Caco-2 (cell line): ENCODE results near the gene THEM5. TPM values are rescaled to one million over a fixed set of nuclear protein-coding genes. Genes with fewer than 3 reads are reported as not detected.

Experiments
- BruUV-seq: library from RNA; stranded (reverse); fragments of 400-500 nt; replicated peaks from 2 replicates; lab custom pipeline; 2021; lab: Mats Ljungman, UMichigan
- CTCF ChIA-PET: fragments of 300-600 bp; sonication (Branson Sonifier 250); formaldehyde crosslinking; loops from one replicate; lab custom pipeline; 2022; ENCODE audit warnings: antibody characterized with exemption; lab: Charles Lee
- POLR2A ChIA-PET: fragments of 300-600 bp; sonication (Branson Sonifier 250); formaldehyde crosslinking; loops from one replicate; lab custom pipeline; 2022; ENCODE audit warnings: antibody characterized with exemption; lab: Charles Lee
- DNase-seq, 2 experiments: peaks; one replicate each; pipeline versions ENCODE4 v3.0.0 to v3.0.0-alpha.2; 2020 to 2022
- H3K27me3 ChIP-seq: replicated peaks from 2 replicates; pipeline ENCODE4 v1.6.0; 2011; ENCODE audit warnings: low read length; ENCODE audit not compliant: control insufficient read depth, insufficient read depth
- H3K36me3 ChIP-seq: 2 replicates; pipeline ENCODE4 v1.5.1; 2011; ENCODE audit warnings: low read length; ENCODE audit not compliant: control insufficient read depth, insufficient read depth
- H3K4me1 ChIP-seq: fragments of 250-450 bp; sonication (Bioruptor Pico); 2 replicates; pipeline ENCODE4 v1.5.1; 2020; ENCODE audit warnings: mild to moderate bottlenecking
- H3K4me3 ChIP-seq: 2 replicates; pipeline ENCODE4 v1.5.1; 2011; ENCODE audit warnings: low read depth, mild to moderate bottlenecking, control low read depth, low read length
- H3K9me3 ChIP-seq: fragments of 250-450 bp; sonication (Bioruptor Pico); 2 replicates; pipeline ENCODE4 v1.5.1; 2020; ENCODE audit warnings: mild to moderate bottlenecking, moderate library complexity
- H3K27ac Mint-ChIP-seq: one replicate; pipeline ENCODE4 v1.8.0; 2022; ENCODE audit warnings: mixed read lengths; ENCODE audit not compliant: unreplicated experiment
- H3K27me3 Mint-ChIP-seq: one replicate; pipeline ENCODE4 v1.8.0; 2022; ENCODE audit warnings: mixed read lengths; ENCODE audit not compliant: insufficient read depth, unreplicated experiment
- H3K36me3 Mint-ChIP-seq: one replicate; pipeline ENCODE4 v1.8.0; 2022; ENCODE audit warnings: mild to moderate bottlenecking, mixed read lengths; ENCODE audit not compliant: insufficient read depth, unreplicated experiment
- H3K4me1 Mint-ChIP-seq: one replicate; pipeline ENCODE4 v1.8.0; 2022; ENCODE audit warnings: low read depth, mixed read lengths; ENCODE audit not compliant: unreplicated experiment
- H3K4me3 Mint-ChIP-seq: one replicate; pipeline ENCODE4 v1.8.0; 2022; ENCODE audit warnings: mild to moderate bottlenecking, moderate library complexity, mixed read lengths; ENCODE audit not compliant: unreplicated experiment
- H3K9me3 Mint-ChIP-seq: one replicate; pipeline ENCODE4 v1.8.0; 2022; ENCODE audit warnings: mixed read lengths; ENCODE audit not compliant: unreplicated experiment
- intact Hi-C: fragments of 100-400 bp; cut with micrococcal nuclease; formaldehyde crosslinking; loops from one replicate; pipeline ENCODE4 v1.10.0; 2022; ENCODE audit not compliant: unreplicated experiment
- total RNA-seq: library from RNA; stranded (reverse); gene quantifications from 2 replicates; pipeline ENCODE4 v1.2.3, GENCODE V29; 2022
- TF ChIP-seq, protein P1 (sequence below), 2 experiments: fragments of 200-600 bp in 1 of 2; IDR thresholded peaks; 1 replicate in 1 of 2; 2 replicates in 1 of 2; pipeline versions ENCODE4 v1.5.1 to v1.8.0; 2011 to 2022; ENCODE audit warnings: antibody characterized with exemption in 1 of 2, control low read depth in 1 of 2, inconsistent platforms in 1 of 2, low read depth in 1 of 2, low read length in 1 of 2, mild to moderate bottlenecking in 1 of 2, moderate library complexity in 1 of 2; ENCODE audit not compliant: insufficient read depth in 1 of 2, severe bottlenecking in 1 of 2, unreplicated experiment in 1 of 2

The THEM5 gene
- total RNA-seq, 1 experiment from 2014 or later = not detected

DNA sequence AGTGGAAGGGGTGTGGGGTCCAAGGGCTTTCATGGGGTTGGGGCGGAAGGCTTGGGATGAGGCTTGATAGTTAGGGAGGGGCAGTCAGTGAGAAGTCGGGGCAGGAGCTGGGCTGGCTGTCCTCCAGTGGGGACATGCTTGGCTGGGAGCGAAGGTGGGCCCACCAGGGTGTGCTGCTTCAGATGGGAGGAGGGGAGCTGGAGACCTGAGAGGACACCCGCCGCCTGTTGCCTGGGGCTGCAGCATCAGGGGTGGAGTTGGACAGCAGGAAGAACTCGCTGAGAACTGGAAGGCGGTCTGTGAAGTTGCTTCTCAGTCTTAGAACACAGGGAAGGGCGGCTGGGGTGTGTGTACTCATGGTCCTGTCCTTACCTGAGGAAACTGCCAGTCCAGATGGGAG lies 1.6 kb downstream of the THEM5 start:
- H3K36me3 ChIP-seq = no peaks in the 10 kb centered on the region
- no peak overlapping the region for H3K4me3 ChIP-seq
- TF ChIP-seq, protein P1, sequence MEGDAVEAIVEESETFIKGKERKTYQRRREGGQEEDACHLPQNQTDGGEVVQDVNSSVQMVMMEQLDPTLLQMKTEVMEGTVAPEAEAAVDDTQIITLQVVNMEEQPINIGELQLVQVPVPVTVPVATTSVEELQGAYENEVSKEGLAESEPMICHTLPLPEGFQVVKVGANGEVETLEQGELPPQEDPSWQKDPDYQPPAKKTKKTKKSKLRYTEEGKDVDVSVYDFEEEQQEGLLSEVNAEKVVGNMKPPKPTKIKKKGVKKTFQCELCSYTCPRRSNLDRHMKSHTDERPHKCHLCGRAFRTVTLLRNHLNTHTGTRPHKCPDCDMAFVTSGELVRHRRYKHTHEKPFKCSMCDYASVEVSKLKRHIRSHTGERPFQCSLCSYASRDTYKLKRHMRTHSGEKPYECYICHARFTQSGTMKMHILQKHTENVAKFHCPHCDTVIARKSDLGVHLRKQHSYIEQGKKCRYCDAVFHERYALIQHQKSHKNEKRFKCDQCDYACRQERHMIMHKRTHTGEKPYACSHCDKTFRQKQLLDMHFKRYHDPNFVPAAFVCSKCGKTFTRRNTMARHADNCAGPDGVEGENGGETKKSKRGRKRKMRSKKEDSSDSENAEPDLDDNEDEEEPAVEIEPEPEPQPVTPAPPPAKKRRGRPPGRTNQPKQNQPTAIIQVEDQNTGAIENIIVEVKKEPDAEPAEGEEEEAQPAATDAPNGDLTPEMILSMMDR (IDR thresholded peaks at IDR 0.05; ENCODE audit: insufficient read depth in 1 of 2, low read depth in 1 of 2, low read length in 1 of 2, severe bottlenecking in 1 of 2, unreplicated experiment in 1 of 2) = no peak
- H3K9me3 ChIP-seq = no peaks in the 10 kb centered on the region
- ChIA-PET CTCF (interaction anchor here (0.8 kb wide), 1 partner anchor 12 kb away, joined by 3 read pairs; the partner anchor contains the start of gene C2CD4D), POLR2A (no interaction called here)
- Mint-ChIP-seq H3K4me1 (no peaks in the 10 kb centered on the region), H3K9me3 (no peaks in the 10 kb centered on the region), H3K4me3 (no peak overlapping the region), H3K27me3 (no peaks in the 10 kb centered on the region), H3K27ac (peak overlapping the region; percentile 18), H3K36me3 (no peaks in the 10 kb centered on the region)
- no peaks in the 10 kb centered on the region for H3K4me1 ChIP-seq
- intact Hi-C loops = loop anchor here (5.0 kb wide), 1 partner anchor 50 kb away; no protein-coding TSS in a partner anchor
- no peak for DNase-seq
- H3K27me3 ChIP-seq = no peaks in the 10 kb centered on the region
- BruUV-seq = no TSS peak

GRCh38 chr1:151849871-151850270 lies 3.6 kb downstream of the THEM5 start:
- Mint-ChIP-seq H3K36me3 (no peaks in the 10 kb centered on the region), H3K4me1 (no peaks in the 10 kb centered on the region), H3K4me3 (no peak overlapping the region), H3K27ac (no peak overlapping the region), H3K27me3 (peaks cover 2% of the 10 kb centered on the region), H3K9me3 (no peaks in the 10 kb centered on the region)
- Histone ChIP-seq H3K9me3 (no peaks in the 10 kb centered on the region), H3K4me3 (no peak overlapping the region), H3K27me3 (no peaks in the 10 kb centered on the region), H3K4me1 (no peaks in the 10 kb centered on the region), H3K36me3 (no peaks in the 10 kb centered on the region)
- TF ChIP-seq, protein P1 (IDR thresholded peaks at IDR 0.05; ENCODE audit: insufficient read depth in 1 of 2, low read depth in 1 of 2, low read length in 1 of 2, severe bottlenecking in 1 of 2, unreplicated experiment in 1 of 2) = no peak
- ChIA-PET POLR2A (no interaction called here), CTCF (no interaction called here)
- no TSS peak for BruUV-seq
- no peak for DNase-seq
- intact Hi-C loops = loop anchor here (5.0 kb wide), 1 partner anchor 48 kb away; no protein-coding TSS in a partner anchor

DNA sequence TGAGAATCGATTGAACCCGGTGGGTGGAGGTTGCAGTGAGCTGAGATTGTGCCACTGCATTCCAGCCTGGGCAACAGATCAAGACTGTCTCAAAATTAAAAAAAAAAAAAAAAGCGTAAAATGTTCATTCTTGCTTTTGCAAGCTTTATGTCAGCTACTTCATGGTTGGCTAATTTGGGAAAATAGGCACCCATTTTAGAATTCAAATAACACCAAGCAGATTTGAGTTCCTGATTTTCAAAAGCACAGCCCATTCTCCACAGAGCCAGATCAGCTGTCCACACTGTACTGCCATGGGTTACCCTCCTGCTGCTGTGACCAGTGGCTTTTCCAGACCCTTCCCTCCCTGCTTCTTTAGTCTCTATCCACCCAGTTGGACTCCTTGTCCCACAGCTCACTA lies 4.4 kb downstream of the THEM5 start:
- no peaks in the 10 kb centered on the region for H3K9me3 Mint-ChIP-seq
- H3K4me1 ChIP-seq = no peaks in the 10 kb centered on the region
- ChIA-PET CTCF (no interaction called here), POLR2A (no interaction called here)
- H3K4me3 Mint-ChIP-seq = no peak overlapping the region
- H3K27me3 Mint-ChIP-seq = peaks cover 3% of the 10 kb centered on the region
- no peaks in the 10 kb centered on the region for H3K36me3 Mint-ChIP-seq
- no peaks in the 10 kb centered on the region for H3K4me1 Mint-ChIP-seq
- no peaks in the 10 kb centered on the region for H3K9me3 ChIP-seq
- no peaks in the 10 kb centered on the region for H3K36me3 ChIP-seq
- H3K27me3 ChIP-seq = no peaks in the 10 kb centered on the region
- DNase-seq = no peak
- intact Hi-C loops = no loop called here
- H3K4me3 ChIP-seq = no peak overlapping the region
- TF ChIP-seq, protein P1 (IDR thresholded peaks at IDR 0.05; ENCODE audit: insufficient read depth in 1 of 2, low read depth in 1 of 2, low read length in 1 of 2, severe bottlenecking in 1 of 2, unreplicated experiment in 1 of 2) = no peak
- H3K27ac Mint-ChIP-seq = no peak overlapping the region
- BruUV-seq = no TSS peak
